ENCODE measurements around the gene TMEM242.

Gene TMEM242

DNA sequence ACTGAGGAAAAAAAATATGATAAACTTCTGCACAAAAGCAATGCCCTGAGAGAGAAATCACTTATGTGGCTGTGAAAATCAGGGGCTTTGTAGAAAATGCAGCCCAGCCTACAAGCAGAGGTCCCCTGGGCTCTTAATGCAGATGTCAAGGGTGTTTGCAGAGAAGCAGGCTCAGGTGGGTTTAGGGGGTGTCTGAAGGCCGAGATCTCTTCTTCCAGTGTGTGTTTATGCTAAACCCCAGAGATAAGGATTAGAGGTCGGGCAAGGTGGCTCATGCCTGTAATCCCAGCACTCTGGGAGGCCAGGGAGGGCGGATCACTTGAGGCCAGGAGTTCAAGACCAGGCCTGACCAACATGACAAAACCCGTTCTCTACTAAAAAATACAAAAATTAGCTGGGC is 78.5 kb downstream of the TMEM242 start:
- DNase-seq (ENCODE audit: low spot score) (no peak), ATAC-seq (ENCODE audit: low read depth) (no peak)
- Histone ChIP-seq H3K27ac (ENCODE audit: poor library complexity, severe bottlenecking) (no peak overlapping the region), H3K4me3 (ENCODE audit: severe bottlenecking) (no peak overlapping the region), H3K36me3 (ENCODE audit: low read depth) (no peaks in the 10 kb centered on the region), H3K9me3 (ENCODE audit: severe bottlenecking) (peaks cover 3% of the 10 kb centered on the region), H3K27me3 (ENCODE audit: insufficient read depth, poor library complexity, severe bottlenecking) (no peaks in the 10 kb centered on the region), H3K4me1 (ENCODE audit: insufficient read depth, poor library complexity, severe bottlenecking) (peaks cover 7% of the 10 kb centered on the region)
- TF ChIP-seq, protein P1, sequence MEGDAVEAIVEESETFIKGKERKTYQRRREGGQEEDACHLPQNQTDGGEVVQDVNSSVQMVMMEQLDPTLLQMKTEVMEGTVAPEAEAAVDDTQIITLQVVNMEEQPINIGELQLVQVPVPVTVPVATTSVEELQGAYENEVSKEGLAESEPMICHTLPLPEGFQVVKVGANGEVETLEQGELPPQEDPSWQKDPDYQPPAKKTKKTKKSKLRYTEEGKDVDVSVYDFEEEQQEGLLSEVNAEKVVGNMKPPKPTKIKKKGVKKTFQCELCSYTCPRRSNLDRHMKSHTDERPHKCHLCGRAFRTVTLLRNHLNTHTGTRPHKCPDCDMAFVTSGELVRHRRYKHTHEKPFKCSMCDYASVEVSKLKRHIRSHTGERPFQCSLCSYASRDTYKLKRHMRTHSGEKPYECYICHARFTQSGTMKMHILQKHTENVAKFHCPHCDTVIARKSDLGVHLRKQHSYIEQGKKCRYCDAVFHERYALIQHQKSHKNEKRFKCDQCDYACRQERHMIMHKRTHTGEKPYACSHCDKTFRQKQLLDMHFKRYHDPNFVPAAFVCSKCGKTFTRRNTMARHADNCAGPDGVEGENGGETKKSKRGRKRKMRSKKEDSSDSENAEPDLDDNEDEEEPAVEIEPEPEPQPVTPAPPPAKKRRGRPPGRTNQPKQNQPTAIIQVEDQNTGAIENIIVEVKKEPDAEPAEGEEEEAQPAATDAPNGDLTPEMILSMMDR (IDR thresholded peaks at IDR 0.05; ENCODE audit: poor library complexity, severe bottlenecking), result no peak

DNA sequence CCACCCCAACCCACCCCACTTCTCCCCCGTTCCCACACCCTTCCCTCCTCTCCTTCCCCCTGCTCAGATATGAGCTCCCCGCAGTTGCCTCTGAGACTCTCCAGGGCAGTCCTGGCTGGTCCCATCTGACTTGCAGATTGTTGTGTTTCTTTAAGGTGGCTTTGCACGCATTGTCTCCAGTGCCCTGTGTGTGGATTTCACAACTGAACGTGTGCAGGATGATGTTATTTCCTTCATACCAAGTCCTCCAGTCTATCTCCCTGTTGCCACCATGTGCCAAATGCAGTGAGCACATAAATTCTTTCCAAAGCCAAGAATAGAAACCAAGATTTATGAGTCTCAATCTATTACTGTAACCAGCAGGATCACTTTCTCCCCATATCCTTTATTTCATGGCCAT is 79.1 kb downstream of the TMEM242 start:
- DNase-seq (ENCODE audit: low spot score), result no peak
- TF ChIP-seq, protein P1 (IDR thresholded peaks at IDR 0.05; ENCODE audit: poor library complexity, severe bottlenecking), result no peak
- no peak for ATAC-seq (ENCODE audit: low read depth)

DNA sequence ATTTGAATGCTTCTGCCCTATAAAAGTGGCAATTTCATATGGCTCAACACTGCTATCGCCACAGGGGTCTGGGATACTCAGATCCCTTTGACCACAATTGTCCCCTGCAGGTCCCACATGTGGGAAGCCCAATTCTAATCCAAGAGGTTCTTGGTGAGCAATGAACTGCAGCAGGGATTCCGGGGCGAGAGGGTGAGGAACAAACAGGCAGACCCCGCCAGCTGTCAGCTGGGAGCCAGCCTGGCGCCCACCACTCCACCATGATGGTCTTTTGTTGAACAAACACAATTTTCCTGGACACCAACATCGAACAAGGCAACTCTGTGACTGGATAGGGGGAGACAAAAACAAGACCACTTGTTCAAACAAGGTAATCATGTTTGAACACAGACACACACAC is 80.5 kb downstream of the TMEM242 start:
- ATAC-seq (ENCODE audit: low read depth), result no peak
- H3K27me3 ChIP-seq (ENCODE audit: insufficient read depth, poor library complexity, severe bottlenecking), result no peaks in the 10 kb centered on the region
- TF ChIP-seq, protein P1 (IDR thresholded peaks at IDR 0.05; ENCODE audit: poor library complexity, severe bottlenecking), result no peak
- H3K27ac ChIP-seq (ENCODE audit: poor library complexity, severe bottlenecking), result no peak overlapping the region
- DNase-seq (ENCODE audit: low spot score), result no peak
- H3K9me3 ChIP-seq (ENCODE audit: severe bottlenecking), result peaks cover 3% of the 10 kb centered on the region
- no peak overlapping the region for H3K4me3 ChIP-seq (ENCODE audit: severe bottlenecking)
- no peaks in the 10 kb centered on the region for H3K36me3 ChIP-seq (ENCODE audit: low read depth)
- H3K4me1 ChIP-seq (ENCODE audit: insufficient read depth, poor library complexity, severe bottlenecking), result peaks cover 10% of the 10 kb centered on the region

More for the DNA sequence above, 79.1 kb downstream of the TMEM242 start:
- no peak overlapping the region for H3K4me3 ChIP-seq (ENCODE audit: severe bottlenecking)
- no peaks in the 10 kb centered on the region for H3K36me3 ChIP-seq (ENCODE audit: low read depth)
- H3K27ac ChIP-seq (ENCODE audit: poor library complexity, severe bottlenecking), result no peak overlapping the region
- peaks cover 3% of the 10 kb centered on the region for H3K9me3 ChIP-seq (ENCODE audit: severe bottlenecking)
- H3K4me1 ChIP-seq (ENCODE audit: insufficient read depth, poor library complexity, severe bottlenecking), result peaks cover 10% of the 10 kb centered on the region
- no peaks in the 10 kb centered on the region for H3K27me3 ChIP-seq (ENCODE audit: insufficient read depth, poor library complexity, severe bottlenecking)

DNA sequence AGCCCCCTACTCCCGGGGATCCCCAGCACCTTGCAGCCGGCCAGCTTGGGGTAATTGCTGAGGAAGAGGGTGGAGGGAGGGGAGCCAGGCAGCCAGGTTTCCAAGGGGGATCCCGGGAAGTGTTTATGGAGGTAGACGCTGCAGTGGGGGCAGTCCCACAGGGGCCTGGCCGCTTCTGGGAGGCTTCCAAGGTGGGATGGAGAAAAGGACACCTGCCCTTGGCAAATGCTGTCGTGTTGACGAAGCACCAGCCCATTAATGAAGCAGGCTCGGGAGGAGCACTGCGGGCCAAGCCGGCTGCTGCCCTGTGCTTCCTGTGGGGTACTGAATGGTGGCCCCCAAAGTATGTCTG is 82.4 kb downstream of the TMEM242 start:
- no peak overlapping the region for H3K27ac ChIP-seq (ENCODE audit: poor library complexity, severe bottlenecking)
- ATAC-seq (ENCODE audit: low read depth) (no peak), DNase-seq (ENCODE audit: low spot score) (no peak)
- H3K9me3 ChIP-seq (ENCODE audit: severe bottlenecking), result peaks cover 3% of the 10 kb centered on the region
- H3K36me3 ChIP-seq (ENCODE audit: low read depth), result no peaks in the 10 kb centered on the region
- peaks cover 11% of the 10 kb centered on the region for H3K27me3 ChIP-seq (ENCODE audit: insufficient read depth, poor library complexity, severe bottlenecking)
- H3K4me3 ChIP-seq (ENCODE audit: severe bottlenecking), result no peak overlapping the region
- TF ChIP-seq, protein P1 (IDR thresholded peaks at IDR 0.05; ENCODE audit: poor library complexity, severe bottlenecking), result no peak
- H3K4me1 ChIP-seq (ENCODE audit: insufficient read depth, poor library complexity, severe bottlenecking), result peaks cover 10% of the 10 kb centered on the region

DNA sequence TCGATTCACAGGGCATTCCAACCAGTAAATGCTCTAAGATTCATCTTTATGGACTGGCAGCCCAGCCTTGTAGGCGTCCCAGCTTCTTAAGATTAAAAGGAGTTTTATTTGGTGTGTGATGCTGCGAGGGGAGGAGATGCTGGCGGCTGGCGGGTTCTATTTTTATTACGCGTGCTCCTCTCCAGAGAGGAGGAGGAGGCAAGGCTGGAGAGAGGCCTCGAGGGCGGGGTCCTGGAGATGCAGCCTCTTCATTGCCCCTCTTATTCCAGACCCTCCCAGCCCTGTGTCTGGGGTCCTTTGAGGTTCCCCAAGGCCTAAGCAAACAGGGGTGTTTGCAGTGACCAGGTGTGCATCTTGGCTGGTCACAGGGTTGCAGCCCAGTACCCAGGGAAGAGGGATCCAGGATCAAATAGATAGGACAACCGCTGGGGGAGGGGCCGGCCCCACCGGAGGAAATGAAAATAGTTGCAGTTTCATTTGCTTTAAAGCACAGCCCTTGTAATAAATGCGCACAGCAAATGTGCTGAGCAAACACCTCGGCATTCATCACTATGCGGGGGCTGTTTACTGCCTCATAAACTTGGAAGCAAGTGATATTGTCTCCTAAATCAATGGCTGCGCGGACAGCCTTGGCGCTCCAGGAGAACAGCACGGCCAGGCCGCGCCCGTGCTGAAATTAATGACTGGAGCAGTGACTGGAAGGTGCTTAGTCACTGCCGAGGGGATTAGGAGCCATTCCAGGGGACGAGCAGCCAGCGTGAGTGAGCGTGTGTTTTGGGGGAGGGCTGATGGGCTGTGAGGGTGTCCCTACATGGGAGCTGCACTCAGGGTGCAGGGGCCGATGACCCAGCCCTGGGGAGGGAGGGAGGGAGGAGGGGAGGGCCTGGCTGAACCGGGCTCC is 83.0 kb downstream of the TMEM242 start:
- H3K27ac ChIP-seq (ENCODE audit: poor library complexity, severe bottlenecking), result no peak overlapping the region
- peaks cover 10% of the 10 kb centered on the region for H3K4me1 ChIP-seq (ENCODE audit: insufficient read depth, poor library complexity, severe bottlenecking)
- DNase-seq (ENCODE audit: low spot score) (no peak), ATAC-seq (ENCODE audit: low read depth) (peak; percentile 39)
- H3K36me3 ChIP-seq (ENCODE audit: low read depth), result no peaks in the 10 kb centered on the region
- no peak overlapping the region for H3K4me3 ChIP-seq (ENCODE audit: severe bottlenecking)
- H3K9me3 ChIP-seq (ENCODE audit: severe bottlenecking), result peaks cover 3% of the 10 kb centered on the region
- TF ChIP-seq, protein P1 (IDR thresholded peaks at IDR 0.05; ENCODE audit: poor library complexity, severe bottlenecking), result no peak
- peaks cover 18% of the 10 kb centered on the region for H3K27me3 ChIP-seq (ENCODE audit: insufficient read depth, poor library complexity, severe bottlenecking)

Measured in RWPE2 (cell line).